ENCODE data around the gene BCLAF1. TPM values are rescaled to one million over a fixed set of nuclear protein-coding genes. Genes with fewer than 3 reads are reported as not detected.

Gene BCLAF1
- total RNA-seq, 1 experiment from 2014 or later = 109 TPM

- H3F3A ChIP-seq (ENCODE audit: insufficient read depth, low read depth) = peaks cover 38% of the 10 kb centered on the region
- ChIA-PET POLR2A (ENCODE audit: unreplicated experiment) (interaction anchor here (0.5 kb wide), 1 partner anchor 41 kb away, joined by 6 read pairs; no protein-coding TSS in a partner anchor), CTCF (no interaction called here)
- no TSS peak for BruUV-seq (replicated peaks)
- H3K27me3 ChIP-seq (ENCODE audit: insufficient read depth, low read depth) = no peaks in the 10 kb centered on the region
- peaks cover 30% of the 10 kb centered on the region for H3K79me2 ChIP-seq (ENCODE audit: low read depth)
- H3K4me2 ChIP-seq = peak overlapping the region; percentile 92
- intact Hi-C loops (cut with micrococcal nuclease; ENCODE audit: unreplicated experiment) = no loop called here
- peak overlapping the region; percentile 98 for H2AFZ ChIP-seq
- 0 out of 2 replicates have a peak overlapping the region, but pooled peaks have one; percentile 13 for H3K27ac ChIP-seq
- peak in 1 of 2 experiments; percentile 11 for DNase-seq
- TF ChIP-seq CTCF (conservative IDR thresholded peaks at IDR 0.05) = no peak
- TF ChIP-seq EZH2 (IDR thresholded peaks at IDR 0.05; ENCODE audit: low read depth) = no peak
- H3K4me1 ChIP-seq (replicated peaks; ENCODE audit: insufficient read depth) = peaks cover 20% of the 10 kb centered on the region
- H3K9me2 ChIP-seq (ENCODE audit: insufficient read depth) = no peaks in the 10 kb centered on the region
- H3K36me3 ChIP-seq (ENCODE audit: low read depth) = 0 out of 2 replicates have a peak, but pooled peaks cover 16% of the 10 kb centered on the region
- peak overlapping the region; percentile 79 for H3K4me3 ChIP-seq
- H4K20me1 ChIP-seq (ENCODE audit: insufficient read depth) = 0 out of 2 replicates have a peak, but pooled peaks cover 13% of the 10 kb centered on the region
- H3K9me3 ChIP-seq (ENCODE audit: insufficient read depth, low read depth) = no peaks in the 10 kb centered on the region
These were observed 40.3 kb downstream of the BCLAF1 start for GRCh38 chr6:136249336-136249735.

GRCh38 chr6:136244061-136244616 lies 45.5 kb downstream of the BCLAF1 start:
- Histone ChIP-seq H3K4me2 (no peak overlapping the region), H3F3A (ENCODE audit: insufficient read depth, low read depth) (no peaks in the 10 kb centered on the region), H3K4me3 (no peak overlapping the region), H3K36me3 (ENCODE audit: low read depth) (peaks cover 36% of the 10 kb centered on the region), H3K9me2 (ENCODE audit: insufficient read depth) (no peaks in the 10 kb centered on the region), H3K27me3 (ENCODE audit: insufficient read depth, low read depth) (no peaks in the 10 kb centered on the region), H2AFZ (no peak overlapping the region), H3K4me1 (replicated peaks; ENCODE audit: insufficient read depth) (peaks cover 8% of the 10 kb centered on the region), H4K20me1 (ENCODE audit: insufficient read depth) (no peaks in the 10 kb centered on the region), H3K9me3 (ENCODE audit: insufficient read depth, low read depth) (no peaks in the 10 kb centered on the region), H3K79me2 (ENCODE audit: low read depth) (peaks cover 21% of the 10 kb centered on the region), H3K27ac (no peak overlapping the region)
- POLR2A ChIA-PET (ENCODE audit: unreplicated experiment) = no interaction called here
- no TSS peak for BruUV-seq (replicated peaks)
- DNase-seq = no peak
- intact Hi-C loops (cut with micrococcal nuclease; ENCODE audit: unreplicated experiment) = no loop called here
- CTCF ChIA-PET = no interaction called here
- no peak for TF ChIP-seq CTCF (conservative IDR thresholded peaks at IDR 0.05)
- TF ChIP-seq EZH2 (IDR thresholded peaks at IDR 0.05; ENCODE audit: low read depth) = no peak

GRCh38 chr6:136236466-136237293 lies 53.0 kb downstream of the BCLAF1 start:
- POLR2A ChIA-PET (ENCODE audit: unreplicated experiment) = no interaction called here
- H3K27me3 ChIP-seq (ENCODE audit: insufficient read depth, low read depth) = no peaks in the 10 kb centered on the region
- CTCF ChIA-PET = no interaction called here

More at GRCh38 chr6:136236466-136237293, 53.0 kb downstream of the BCLAF1 start:
- Histone ChIP-seq H3K4me2 (no peak overlapping the region), H3K4me1 (replicated peaks; ENCODE audit: insufficient read depth) (no peaks in the 10 kb centered on the region), H4K20me1 (ENCODE audit: insufficient read depth) (no peaks in the 10 kb centered on the region), H3K9me3 (ENCODE audit: insufficient read depth, low read depth) (no peaks in the 10 kb centered on the region), H3K27ac (no peak overlapping the region), H3K79me2 (ENCODE audit: low read depth) (no peaks in the 10 kb centered on the region), H3F3A (ENCODE audit: insufficient read depth, low read depth) (no peaks in the 10 kb centered on the region; the same call in 1 of the 2 replicates), H3K36me3 (ENCODE audit: low read depth) (peaks cover 11% of the 10 kb centered on the region; the same call in 1 of the 2 replicates), H3K9me2 (ENCODE audit: insufficient read depth) (no peaks in the 10 kb centered on the region), H2AFZ (no peak overlapping the region), H3K4me3 (no peak overlapping the region)
- intact Hi-C loops (cut with micrococcal nuclease; ENCODE audit: unreplicated experiment) = no loop called here
- no TSS peak for BruUV-seq (replicated peaks)
- TF ChIP-seq CTCF (conservative IDR thresholded peaks at IDR 0.05) (no peak), EZH2 (IDR thresholded peaks at IDR 0.05; ENCODE audit: low read depth) (no peak)
- DNase-seq = no peak
